ENCODE measurements around the gene FAM170B.

- TF ChIP-seq ZNF2 (tag by site-specific recombination; IDR thresholded peaks at IDR 0.05) (no peak), ZNF174 (tag by site-specific recombination; IDR thresholded peaks at IDR 0.05) (no peak), CTCF (tag by site-specific recombination; IDR thresholded peaks at IDR 0.05) (no peak), ZNF350 (tag by site-specific recombination; IDR thresholded peaks at IDR 0.05) (no peak), ZNF501 (tag by site-specific recombination; IDR thresholded peaks at IDR 0.05) (no peak), PBX3 (CRISPR knock-in tag; IDR thresholded peaks at IDR 0.05) (no peak), ATF2 (tag by site-specific recombination; IDR thresholded peaks at IDR 0.05; ENCODE audit: low read depth) (no peak), ZBTB20 (tag by site-specific recombination; IDR thresholded peaks at IDR 0.05) (no peak), HOXC10 (CRISPR knock-in tag; IDR thresholded peaks at IDR 0.05) (no peak), YY1 (tag by site-specific recombination; IDR thresholded peaks at IDR 0.05) (no peak)
- TF ChIP-seq, protein P1, sequence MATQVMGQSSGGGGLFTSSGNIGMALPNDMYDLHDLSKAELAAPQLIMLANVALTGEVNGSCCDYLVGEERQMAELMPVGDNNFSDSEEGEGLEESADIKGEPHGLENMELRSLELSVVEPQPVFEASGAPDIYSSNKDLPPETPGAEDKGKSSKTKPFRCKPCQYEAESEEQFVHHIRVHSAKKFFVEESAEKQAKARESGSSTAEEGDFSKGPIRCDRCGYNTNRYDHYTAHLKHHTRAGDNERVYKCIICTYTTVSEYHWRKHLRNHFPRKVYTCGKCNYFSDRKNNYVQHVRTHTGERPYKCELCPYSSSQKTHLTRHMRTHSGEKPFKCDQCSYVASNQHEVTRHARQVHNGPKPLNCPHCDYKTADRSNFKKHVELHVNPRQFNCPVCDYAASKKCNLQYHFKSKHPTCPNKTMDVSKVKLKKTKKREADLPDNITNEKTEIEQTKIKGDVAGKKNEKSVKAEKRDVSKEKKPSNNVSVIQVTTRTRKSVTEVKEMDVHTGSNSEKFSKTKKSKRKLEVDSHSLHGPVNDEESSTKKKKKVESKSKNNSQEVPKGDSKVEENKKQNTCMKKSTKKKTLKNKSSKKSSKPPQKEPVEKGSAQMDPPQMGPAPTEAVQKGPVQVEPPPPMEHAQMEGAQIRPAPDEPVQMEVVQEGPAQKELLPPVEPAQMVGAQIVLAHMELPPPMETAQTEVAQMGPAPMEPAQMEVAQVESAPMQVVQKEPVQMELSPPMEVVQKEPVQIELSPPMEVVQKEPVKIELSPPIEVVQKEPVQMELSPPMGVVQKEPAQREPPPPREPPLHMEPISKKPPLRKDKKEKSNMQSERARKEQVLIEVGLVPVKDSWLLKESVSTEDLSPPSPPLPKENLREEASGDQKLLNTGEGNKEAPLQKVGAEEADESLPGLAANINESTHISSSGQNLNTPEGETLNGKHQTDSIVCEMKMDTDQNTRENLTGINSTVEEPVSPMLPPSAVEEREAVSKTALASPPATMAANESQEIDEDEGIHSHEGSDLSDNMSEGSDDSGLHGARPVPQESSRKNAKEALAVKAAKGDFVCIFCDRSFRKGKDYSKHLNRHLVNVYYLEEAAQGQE (tag by site-specific recombination; IDR thresholded peaks at IDR 0.05), result no peak
- TF ChIP-seq, protein P2, sequence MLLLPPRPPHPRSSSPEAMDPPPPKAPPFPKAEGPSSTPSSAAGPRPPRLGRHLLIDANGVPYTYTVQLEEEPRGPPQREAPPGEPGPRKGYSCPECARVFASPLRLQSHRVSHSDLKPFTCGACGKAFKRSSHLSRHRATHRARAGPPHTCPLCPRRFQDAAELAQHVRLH (tag by site-specific recombination; IDR thresholded peaks at IDR 0.05), result no peak
These were observed 6.7 kb upstream of the FAM170B start for GRCh38 chr10:49140304-49141177.
